GM12873 (cell line): ENCODE results near the gene TFAP2D.

Experiments
- TF ChIP-seq, protein P1 (sequence below): IDR thresholded peaks from 2 replicates; pipeline ENCODE4 v1.5.1; 2012; ENCODE audit warnings: low read depth, mild to moderate bottlenecking, moderate library complexity, low read length, control low read depth; ENCODE audit not compliant: insufficient read depth; ENCODE audit errors: missing control alignments

TFAP2D gene

GRCh38 chr6:50778696-50779095 is 65.4 kb downstream of the TFAP2D start:
- TF ChIP-seq, protein P1, sequence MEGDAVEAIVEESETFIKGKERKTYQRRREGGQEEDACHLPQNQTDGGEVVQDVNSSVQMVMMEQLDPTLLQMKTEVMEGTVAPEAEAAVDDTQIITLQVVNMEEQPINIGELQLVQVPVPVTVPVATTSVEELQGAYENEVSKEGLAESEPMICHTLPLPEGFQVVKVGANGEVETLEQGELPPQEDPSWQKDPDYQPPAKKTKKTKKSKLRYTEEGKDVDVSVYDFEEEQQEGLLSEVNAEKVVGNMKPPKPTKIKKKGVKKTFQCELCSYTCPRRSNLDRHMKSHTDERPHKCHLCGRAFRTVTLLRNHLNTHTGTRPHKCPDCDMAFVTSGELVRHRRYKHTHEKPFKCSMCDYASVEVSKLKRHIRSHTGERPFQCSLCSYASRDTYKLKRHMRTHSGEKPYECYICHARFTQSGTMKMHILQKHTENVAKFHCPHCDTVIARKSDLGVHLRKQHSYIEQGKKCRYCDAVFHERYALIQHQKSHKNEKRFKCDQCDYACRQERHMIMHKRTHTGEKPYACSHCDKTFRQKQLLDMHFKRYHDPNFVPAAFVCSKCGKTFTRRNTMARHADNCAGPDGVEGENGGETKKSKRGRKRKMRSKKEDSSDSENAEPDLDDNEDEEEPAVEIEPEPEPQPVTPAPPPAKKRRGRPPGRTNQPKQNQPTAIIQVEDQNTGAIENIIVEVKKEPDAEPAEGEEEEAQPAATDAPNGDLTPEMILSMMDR = no peak

- TF ChIP-seq, protein P1 = no peak
Observed at GRCh38 chr6:50780382-50780781, 67.1 kb downstream of the TFAP2D start.

DNA sequence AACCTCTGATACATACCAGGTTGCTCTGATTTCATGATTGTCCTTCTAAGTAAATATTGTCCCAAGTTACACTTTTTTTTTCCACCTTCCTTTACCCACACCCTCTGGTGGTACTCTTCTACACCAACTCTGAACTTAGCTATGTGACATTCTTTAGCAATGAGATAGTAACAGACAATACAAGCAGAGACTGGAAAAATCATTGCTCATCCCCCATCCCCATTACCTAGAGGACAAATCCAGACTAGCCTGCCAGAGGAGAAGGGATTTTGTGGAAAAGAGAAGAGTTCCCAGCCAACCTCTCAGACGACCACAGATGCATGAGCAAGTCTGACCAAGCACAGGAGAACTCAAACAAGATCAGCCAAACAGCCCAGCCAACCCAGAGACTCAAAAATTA is 72.6 kb downstream of the TFAP2D start:
- TF ChIP-seq, protein P1 = no peak

GRCh38 chr6:50791900-50792508 is 78.7 kb downstream of the TFAP2D start:
- TF ChIP-seq, protein P1 = peak; percentile 73

GRCh38 chr6:50792771-50793170 is 79.4 kb downstream of the TFAP2D start:
- TF ChIP-seq, protein P1 = no peak

GRCh38 chr6:50795574-50795973 is 82.2 kb downstream of the TFAP2D start:
- TF ChIP-seq, protein P1 = no peak

- TF ChIP-seq, protein P1 = no peak
Observed at GRCh38 chr6:50804283-50804682, 91.0 kb downstream of the TFAP2D start.
